Lower lobe of right lung (tissue), 2 donors: ENCODE results near the gene ROM1. TPM values are rescaled to one million over a fixed set of nuclear protein-coding genes. Genes with fewer than 3 reads are reported as not detected.
A peak's percentile ranks its signal among the peaks of the same experiment; 100 is the strongest.

ENCODE experiments used
- ATAC-seq, 2 donors: fragments of 200-7000 bp; cut with Tn5 transposase; one replicate each; pipeline ENCODE4 v1.9.1; 2020 to 2022; ENCODE audit warnings: mild to moderate bottlenecking in 2 of 2, moderate library complexity in 2 of 2
- DNase-seq: peaks from one replicate; pipeline ENCODE4 v3.0.0-alpha.2; 2020
- H3K27ac ChIP-seq: fragments of 200-600 bp; one replicate; pipeline ENCODE4 v1.8.0; 2022
- H3K27me3 ChIP-seq: fragments of 200-600 bp; one replicate; pipeline ENCODE4 v1.8.0; 2022; ENCODE audit warnings: low read depth
- H3K36me3 ChIP-seq: fragments of 200-600 bp; one replicate; pipeline ENCODE4 v1.8.0; 2022; ENCODE audit warnings: mild to moderate bottlenecking
- H3K4me1 ChIP-seq: fragments of 200-600 bp; one replicate; pipeline ENCODE4 v1.8.0; 2022
- H3K4me3 ChIP-seq: fragments of 200-600 bp; one replicate; pipeline ENCODE4 v1.8.0; 2022; ENCODE audit warnings: mild to moderate bottlenecking
- H3K9me3 ChIP-seq: fragments of 200-600 bp; one replicate; pipeline ENCODE4 v1.8.0; 2022
- intact Hi-C: fragments of 100-400 bp; cut with DNase I; formaldehyde crosslinking; loops from one replicate; pipeline ENCODE4 v1.11.0; 2022
- microRNA-seq: library from miRNA; unstranded; fragments of <30 nt; microRNA quantifications from one replicate; pipeline ENCODE4 v1.2.0, GENCODE V29; 2020; ENCODE audit warnings: borderline number of aligned reads
- total RNA-seq: library from RNA; stranded (reverse); fragmentation: NEBNext Ultra II Directional; extraction: Animal tissue kit (Norgen Biotek cat#: 25700); gene quantifications from one replicate; pipeline ENCODE4 v1.2.1, GENCODE V29; 2021
- TF ChIP-seq, protein P1 (sequence below): fragments of 200-600 bp; IDR thresholded peaks from one replicate; pipeline ENCODE4 v1.8.0; 2022; ENCODE audit warnings: antibody characterized with exemption, mild to moderate bottlenecking
- donor health status: DM: no; HTN: yes; CAD: no; lungs with severe emphysema.

ROM1 gene
- total RNA-seq, 1 donor from 2014 or later = 5.6 TPM

DNA sequence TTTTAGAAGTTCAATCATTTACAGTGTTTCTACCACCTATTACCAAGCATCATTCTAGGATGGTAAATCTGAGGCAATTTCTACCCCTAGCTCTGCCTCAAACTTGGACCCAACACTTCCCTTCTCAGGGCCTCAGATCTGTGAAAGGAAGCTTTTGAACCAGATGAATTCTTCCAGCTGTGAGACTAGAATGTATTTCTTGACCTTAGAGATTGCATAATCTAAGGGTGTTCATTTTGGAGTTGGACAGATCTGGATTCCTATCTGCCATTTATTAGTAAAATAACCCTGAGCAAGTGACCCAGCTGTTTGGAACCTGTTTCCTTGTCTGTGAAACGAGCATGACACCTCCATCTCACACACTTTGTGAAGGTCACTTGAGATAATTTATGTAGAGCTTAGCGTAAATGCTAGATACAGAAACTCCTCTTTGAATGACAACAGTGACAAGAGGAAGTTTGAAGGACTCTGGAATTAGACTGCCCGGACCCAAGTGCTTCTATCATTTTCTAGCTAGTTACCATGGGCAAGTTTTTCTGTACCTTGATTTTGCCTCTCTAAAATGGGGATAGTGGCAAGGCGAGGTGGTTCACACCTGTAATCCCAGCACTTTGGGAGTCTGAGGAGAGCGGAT lies 43.9 kb downstream of the ROM1 start:
- H3K27me3 ChIP-seq = no peaks in the 10 kb centered on the region
- H3K27ac ChIP-seq = no peak overlapping the region
- ATAC-seq (no peak), DNase-seq (no peak)
- TF ChIP-seq, protein P1, sequence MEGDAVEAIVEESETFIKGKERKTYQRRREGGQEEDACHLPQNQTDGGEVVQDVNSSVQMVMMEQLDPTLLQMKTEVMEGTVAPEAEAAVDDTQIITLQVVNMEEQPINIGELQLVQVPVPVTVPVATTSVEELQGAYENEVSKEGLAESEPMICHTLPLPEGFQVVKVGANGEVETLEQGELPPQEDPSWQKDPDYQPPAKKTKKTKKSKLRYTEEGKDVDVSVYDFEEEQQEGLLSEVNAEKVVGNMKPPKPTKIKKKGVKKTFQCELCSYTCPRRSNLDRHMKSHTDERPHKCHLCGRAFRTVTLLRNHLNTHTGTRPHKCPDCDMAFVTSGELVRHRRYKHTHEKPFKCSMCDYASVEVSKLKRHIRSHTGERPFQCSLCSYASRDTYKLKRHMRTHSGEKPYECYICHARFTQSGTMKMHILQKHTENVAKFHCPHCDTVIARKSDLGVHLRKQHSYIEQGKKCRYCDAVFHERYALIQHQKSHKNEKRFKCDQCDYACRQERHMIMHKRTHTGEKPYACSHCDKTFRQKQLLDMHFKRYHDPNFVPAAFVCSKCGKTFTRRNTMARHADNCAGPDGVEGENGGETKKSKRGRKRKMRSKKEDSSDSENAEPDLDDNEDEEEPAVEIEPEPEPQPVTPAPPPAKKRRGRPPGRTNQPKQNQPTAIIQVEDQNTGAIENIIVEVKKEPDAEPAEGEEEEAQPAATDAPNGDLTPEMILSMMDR = no peak
- H3K36me3 ChIP-seq = peaks cover 4% of the 10 kb centered on the region
- H3K9me3 ChIP-seq = no peaks in the 10 kb centered on the region
- H3K4me1 ChIP-seq = peaks cover 8% of the 10 kb centered on the region
- H3K4me3 ChIP-seq = no peak overlapping the region
- intact Hi-C loops = no loop called here

DNA sequence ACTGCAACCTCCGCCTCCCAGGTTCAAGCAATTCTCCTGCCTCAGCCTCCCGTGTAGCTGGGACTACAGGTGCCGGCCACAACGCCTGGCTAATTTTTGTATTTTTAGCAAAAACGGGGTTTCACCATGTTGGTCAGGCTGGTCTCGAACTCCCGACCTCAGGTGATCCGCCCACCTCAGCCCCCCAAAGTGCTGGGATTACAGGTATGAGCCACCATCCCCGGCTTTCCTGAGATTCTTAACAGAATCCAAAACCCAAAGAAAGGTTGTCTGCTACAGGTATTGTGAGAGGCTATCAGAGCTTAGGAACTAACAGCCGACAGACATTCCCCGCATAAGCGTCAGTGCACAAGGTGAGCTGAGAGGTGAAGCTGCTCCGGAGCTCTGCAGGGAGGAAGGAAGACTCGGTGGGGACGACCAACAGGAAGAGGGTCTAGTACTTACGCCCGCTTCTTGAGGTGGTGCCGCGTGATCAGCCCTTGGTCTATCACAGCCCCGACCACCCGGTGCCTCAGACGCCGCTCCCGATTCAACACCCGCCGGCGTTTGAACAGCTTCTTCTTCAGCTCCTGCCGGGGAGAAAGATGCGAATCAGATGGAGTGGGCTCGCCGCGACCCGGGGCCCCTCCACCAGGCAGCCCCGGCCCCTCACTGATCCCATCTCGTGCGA lies 51.5 kb downstream of the ROM1 start:
- DNase-seq (peak; percentile 67), ATAC-seq (peak; percentile 67 to 72)
- Histone ChIP-seq H3K4me1 (peaks cover 39% of the 10 kb centered on the region), H3K27ac (peak overlapping the region; percentile 91), H3K4me3 (peak overlapping the region; percentile 92), H3K27me3 (no peaks in the 10 kb centered on the region), H3K9me3 (no peaks in the 10 kb centered on the region), H3K36me3 (peaks cover 32% of the 10 kb centered on the region)
- TF ChIP-seq, protein P1 = no peak
- intact Hi-C loops = no loop called here

Small RNA genes lying within 50 kb of the gene (microRNA-seq; reads per million reads assigned to microRNA genes)
- gene MIR6747 = not detected

Other genes starting within 250 kb of the ROM1 start
- gene SCGB1A1, start 194.2 kb upstream of the ROM1 start, total RNA-seq = 3,364 TPM
- gene AHNAK, start 66.5 kb upstream of the ROM1 start, total RNA-seq = 809 TPM
- 899 TPM for gene EEF1G, start 39.4 kb upstream of the ROM1 start, total RNA-seq
- gene TUT1, start 21.7 kb upstream of the ROM1 start, total RNA-seq = 15.8 TPM
- gene MTA2, start 11.4 kb upstream of the ROM1 start, total RNA-seq = 68.4 TPM
- gene EML3, start 482 bp upstream of the ROM1 start, total RNA-seq = 69.3 TPM
- gene B3GAT3, start 8.7 kb downstream of the ROM1 start, total RNA-seq = 32.6 TPM
- 228 TPM for gene GANAB, start 33.4 kb downstream of the ROM1 start, total RNA-seq
- gene INTS5, start 40.0 kb downstream of the ROM1 start, total RNA-seq = 18.6 TPM
- 37.1 TPM for gene C11orf98, start 52.0 kb downstream of the ROM1 start, total RNA-seq
- 12.1 TPM for gene CSKMT, start 52.1 kb downstream of the ROM1 start, total RNA-seq
- gene UQCC3, start 58.4 kb downstream of the ROM1 start, total RNA-seq = 6.1 TPM
- gene LBHD1, start 59.0 kb downstream of the ROM1 start, total RNA-seq = 11.1 TPM
- 116 TPM for gene UBXN1, start 65.8 kb downstream of the ROM1 start, total RNA-seq
- 3.4 TPM for gene LRRN4CL, start 76.3 kb downstream of the ROM1 start, total RNA-seq
- 87.0 TPM for gene BSCL2, start 94.2 kb downstream of the ROM1 start, total RNA-seq
- not detected for gene GNG3, start 94.4 kb downstream of the ROM1 start, total RNA-seq
- gene HNRNPUL2, start 114.2 kb downstream of the ROM1 start, total RNA-seq = 46.1 TPM
- 24.3 TPM for gene TTC9C, start 115.2 kb downstream of the ROM1 start, total RNA-seq
- gene ZBTB3, start 140.9 kb downstream of the ROM1 start, total RNA-seq = 11.6 TPM
- 57.5 TPM for gene POLR2G, start 148.3 kb downstream of the ROM1 start, total RNA-seq
- gene TAF6L, start 158.1 kb downstream of the ROM1 start, total RNA-seq = 23.6 TPM
- gene TMEM179B, start 174.1 kb downstream of the ROM1 start, total RNA-seq = 54.6 TPM
- gene TMEM223, start 178.7 kb downstream of the ROM1 start, total RNA-seq = 17.2 TPM
- 93.2 TPM for gene NXF1, start 192.2 kb downstream of the ROM1 start, total RNA-seq
- gene STX5, start 218.8 kb downstream of the ROM1 start, total RNA-seq = 42.0 TPM
- gene TEX54, start 219.6 kb downstream of the ROM1 start, total RNA-seq = not detected
- gene WDR74, start 226.3 kb downstream of the ROM1 start, total RNA-seq = 35.3 TPM